ENCODE measurements around the gene HS6ST2.

- TF ChIP-seq, protein P1, sequence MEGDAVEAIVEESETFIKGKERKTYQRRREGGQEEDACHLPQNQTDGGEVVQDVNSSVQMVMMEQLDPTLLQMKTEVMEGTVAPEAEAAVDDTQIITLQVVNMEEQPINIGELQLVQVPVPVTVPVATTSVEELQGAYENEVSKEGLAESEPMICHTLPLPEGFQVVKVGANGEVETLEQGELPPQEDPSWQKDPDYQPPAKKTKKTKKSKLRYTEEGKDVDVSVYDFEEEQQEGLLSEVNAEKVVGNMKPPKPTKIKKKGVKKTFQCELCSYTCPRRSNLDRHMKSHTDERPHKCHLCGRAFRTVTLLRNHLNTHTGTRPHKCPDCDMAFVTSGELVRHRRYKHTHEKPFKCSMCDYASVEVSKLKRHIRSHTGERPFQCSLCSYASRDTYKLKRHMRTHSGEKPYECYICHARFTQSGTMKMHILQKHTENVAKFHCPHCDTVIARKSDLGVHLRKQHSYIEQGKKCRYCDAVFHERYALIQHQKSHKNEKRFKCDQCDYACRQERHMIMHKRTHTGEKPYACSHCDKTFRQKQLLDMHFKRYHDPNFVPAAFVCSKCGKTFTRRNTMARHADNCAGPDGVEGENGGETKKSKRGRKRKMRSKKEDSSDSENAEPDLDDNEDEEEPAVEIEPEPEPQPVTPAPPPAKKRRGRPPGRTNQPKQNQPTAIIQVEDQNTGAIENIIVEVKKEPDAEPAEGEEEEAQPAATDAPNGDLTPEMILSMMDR (conservative IDR thresholded peaks at IDR 0.05), result no peak
- TF ChIP-seq ZFX (IDR thresholded peaks at IDR 0.05), result no peak
Observed at GRCh38 chrX:132728296-132728695, 230.1 kb downstream of the HS6ST2 start.
